ENCODE measurements around the gene TUBGCP3.
A peak's percentile ranks its signal among the peaks of the same experiment; 100 is the strongest.

TUBGCP3 gene

DNA sequence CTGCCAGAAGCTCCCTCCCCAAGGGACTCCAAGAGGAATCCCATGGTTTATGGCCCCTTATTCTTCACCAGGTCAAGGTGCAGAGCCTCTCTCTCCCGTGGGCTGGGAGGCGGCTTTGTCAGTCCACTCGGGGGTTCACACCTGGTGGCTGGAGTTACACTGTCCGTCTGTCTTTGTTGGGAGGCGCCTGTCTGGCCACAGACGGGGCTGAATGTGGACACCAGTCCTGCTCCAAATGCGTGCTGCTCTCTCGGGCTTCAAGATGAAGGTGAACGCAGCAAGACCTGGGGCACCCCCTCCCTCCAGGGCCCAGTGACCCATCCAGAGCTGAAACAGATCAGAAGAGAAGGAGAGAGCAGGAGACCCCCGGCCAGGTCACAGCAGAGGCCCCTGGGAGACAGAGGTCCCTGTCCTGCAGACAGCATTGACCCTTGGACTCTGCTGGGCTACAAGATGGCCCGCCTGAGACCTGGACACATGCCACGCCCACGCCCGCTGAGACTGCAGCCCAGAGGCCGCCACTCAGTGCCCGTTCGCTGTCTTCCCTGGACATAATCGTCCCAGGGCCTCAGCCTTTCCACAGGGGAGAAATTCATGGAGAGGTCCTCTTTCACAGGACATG, 29.9 kb upstream of the TUBGCP3 start:
- H3K4me1 ChIP-seq, result peaks cover 7% of the 10 kb centered on the region
- no peak overlapping the region for H3K4me2 ChIP-seq
- H4K20me1 ChIP-seq, result no peaks in the 10 kb centered on the region
- no peaks in the 10 kb centered on the region for H3K36me3 ChIP-seq
- no peak overlapping the region for H3K27ac ChIP-seq
- no peaks in the 10 kb centered on the region for H3K27me3 ChIP-seq
- H3K4me3 ChIP-seq, result no peak overlapping the region
- no peak for TF ChIP-seq Cebpa-rat (IDR thresholded peaks at IDR 0.05)
- H3K9ac ChIP-seq, result no peak overlapping the region
- no peaks in the 10 kb centered on the region for H3K9me3 ChIP-seq

DNA sequence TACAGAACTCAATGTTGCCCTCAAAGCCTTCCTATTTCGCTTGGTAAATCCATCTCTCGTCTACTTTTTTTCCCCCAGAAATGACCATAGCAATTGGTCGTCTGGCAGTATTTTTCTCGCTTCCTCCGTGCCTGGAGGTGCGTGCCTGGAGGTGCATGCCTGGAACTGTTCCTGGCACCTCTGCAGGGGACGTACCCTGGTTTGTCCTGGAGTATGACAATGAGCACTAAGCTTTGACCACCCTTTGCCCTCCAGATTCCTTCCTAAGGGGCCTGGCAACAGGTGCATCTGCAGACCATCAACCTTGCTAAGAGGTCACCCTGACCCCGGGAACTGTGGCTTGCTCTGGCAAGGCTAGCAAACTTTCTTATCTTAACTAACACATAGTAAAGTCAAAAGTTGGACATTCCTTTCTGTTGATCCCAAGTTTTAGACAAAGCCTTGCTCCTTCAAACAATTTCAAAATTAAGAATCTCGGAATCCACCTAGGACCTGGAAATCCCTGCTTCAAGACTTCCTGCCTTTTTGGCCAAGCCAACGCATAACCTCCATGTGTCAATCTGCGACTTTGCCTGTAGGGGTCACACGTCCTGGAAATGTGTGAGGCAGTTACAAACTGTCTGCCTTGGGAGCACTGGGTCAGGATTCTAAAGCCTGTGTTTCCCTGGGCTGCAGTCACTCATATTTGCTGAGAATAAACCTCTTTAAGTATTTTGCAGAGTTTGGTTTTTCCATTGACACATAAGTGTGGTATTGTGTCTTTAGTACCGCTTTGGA, 28.8 kb upstream of the TUBGCP3 start:
- H4K20me1 ChIP-seq, result no peaks in the 10 kb centered on the region
- H3K4me3 ChIP-seq, result no peak overlapping the region
- H3K4me2 ChIP-seq, result no peak overlapping the region
- no peak for TF ChIP-seq Cebpa-rat (IDR thresholded peaks at IDR 0.05)
- peaks cover 7% of the 10 kb centered on the region for H3K4me1 ChIP-seq
- H3K27me3 ChIP-seq, result no peaks in the 10 kb centered on the region
- H3K27ac ChIP-seq, result no peak overlapping the region
- no peak overlapping the region for H3K9ac ChIP-seq
- no peaks in the 10 kb centered on the region for H3K9me3 ChIP-seq
- no peaks in the 10 kb centered on the region for H3K36me3 ChIP-seq

DNA sequence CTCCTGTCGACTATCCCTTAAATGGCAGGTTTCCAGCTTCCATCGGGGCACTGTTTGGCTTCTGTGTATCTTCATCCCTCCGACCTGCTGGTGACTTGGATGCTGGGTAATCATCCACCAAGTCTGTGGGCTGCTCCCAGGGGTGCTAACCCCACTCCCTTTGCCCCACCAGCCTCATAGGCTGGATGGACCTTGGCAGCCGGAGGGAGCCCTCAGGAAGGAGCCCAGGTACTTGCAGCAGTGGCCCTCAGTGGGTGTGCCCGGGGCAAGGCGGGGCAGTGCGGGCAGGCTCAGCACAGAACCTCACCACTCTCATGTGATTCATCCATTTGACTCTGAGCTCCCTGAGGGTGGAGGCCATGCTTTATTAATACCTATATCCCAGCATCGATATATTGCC, 27.4 kb upstream of the TUBGCP3 start:
- TF ChIP-seq Cebpa-rat (IDR thresholded peaks at IDR 0.05), result no peak
- Histone ChIP-seq H3K27me3 (no peaks in the 10 kb centered on the region), H3K4me3 (no peak overlapping the region), H3K27ac (no peak overlapping the region), H3K4me2 (no peak overlapping the region), H3K36me3 (no peaks in the 10 kb centered on the region), H4K20me1 (no peaks in the 10 kb centered on the region), H3K9ac (no peak overlapping the region), H3K4me1 (peaks cover 7% of the 10 kb centered on the region), H3K9me3 (no peaks in the 10 kb centered on the region)

DNA sequence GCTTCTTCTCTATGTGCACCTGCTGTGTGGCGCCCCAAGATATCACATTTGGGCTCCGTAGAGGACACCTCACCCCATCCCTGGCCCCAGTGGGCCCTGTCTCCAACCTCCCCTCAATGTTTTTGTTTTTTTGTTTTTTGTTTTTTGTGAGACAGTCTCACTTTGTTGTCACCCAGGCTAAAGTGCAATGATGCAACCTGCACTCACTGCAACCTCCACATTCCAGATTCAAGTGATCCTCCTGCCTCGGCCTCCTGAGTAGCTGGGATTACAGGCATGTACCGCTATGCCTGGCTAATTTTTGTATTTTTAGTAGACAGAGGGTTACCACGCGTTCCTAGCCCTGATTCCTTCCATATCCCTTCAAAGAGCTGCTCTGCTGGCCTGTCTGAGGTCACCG, 26.9 kb upstream of the TUBGCP3 start:
- Histone ChIP-seq H3K27me3 (no peaks in the 10 kb centered on the region), H3K4me1 (peaks cover 7% of the 10 kb centered on the region), H3K4me3 (no peak overlapping the region), H3K27ac (no peak overlapping the region), H4K20me1 (no peaks in the 10 kb centered on the region), H3K36me3 (no peaks in the 10 kb centered on the region), H3K9ac (no peak overlapping the region), H3K4me2 (no peak overlapping the region), H3K9me3 (no peaks in the 10 kb centered on the region)
- no peak for TF ChIP-seq Cebpa-rat (IDR thresholded peaks at IDR 0.05)

DNA sequence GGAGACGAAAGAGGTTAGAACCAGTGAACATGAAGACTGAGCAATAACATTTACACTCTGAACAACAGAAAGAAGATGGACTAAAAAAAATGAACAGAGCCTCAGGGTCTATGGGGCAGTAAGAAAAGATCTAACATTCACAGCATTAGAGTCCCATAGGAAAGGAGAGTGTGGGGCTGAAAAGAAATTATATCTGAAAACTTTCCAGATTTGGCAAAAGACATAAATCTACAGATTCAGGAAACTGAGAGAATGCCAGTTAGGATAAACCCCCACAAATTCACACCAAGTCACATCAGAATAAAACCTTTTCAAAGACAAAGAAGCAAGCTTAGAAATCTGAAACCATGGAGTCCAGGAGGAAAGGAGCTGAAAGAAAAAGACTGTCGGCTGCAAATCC, 20.3 kb upstream of the TUBGCP3 start:
- no peak overlapping the region for H3K4me3 ChIP-seq
- H3K9me3 ChIP-seq, result no peaks in the 10 kb centered on the region
- no peak overlapping the region for H3K9ac ChIP-seq
- no peak overlapping the region for H3K27ac ChIP-seq
- H3K27me3 ChIP-seq, result no peaks in the 10 kb centered on the region
- no peaks in the 10 kb centered on the region for H4K20me1 ChIP-seq
- TF ChIP-seq Cebpa-rat (IDR thresholded peaks at IDR 0.05), result no peak
- H3K4me1 ChIP-seq, result 0 out of 2 replicates have a peak, but pooled peaks cover 7% of the 10 kb centered on the region
- H3K4me2 ChIP-seq, result no peak overlapping the region
- H3K36me3 ChIP-seq, result no peaks in the 10 kb centered on the region

DNA sequence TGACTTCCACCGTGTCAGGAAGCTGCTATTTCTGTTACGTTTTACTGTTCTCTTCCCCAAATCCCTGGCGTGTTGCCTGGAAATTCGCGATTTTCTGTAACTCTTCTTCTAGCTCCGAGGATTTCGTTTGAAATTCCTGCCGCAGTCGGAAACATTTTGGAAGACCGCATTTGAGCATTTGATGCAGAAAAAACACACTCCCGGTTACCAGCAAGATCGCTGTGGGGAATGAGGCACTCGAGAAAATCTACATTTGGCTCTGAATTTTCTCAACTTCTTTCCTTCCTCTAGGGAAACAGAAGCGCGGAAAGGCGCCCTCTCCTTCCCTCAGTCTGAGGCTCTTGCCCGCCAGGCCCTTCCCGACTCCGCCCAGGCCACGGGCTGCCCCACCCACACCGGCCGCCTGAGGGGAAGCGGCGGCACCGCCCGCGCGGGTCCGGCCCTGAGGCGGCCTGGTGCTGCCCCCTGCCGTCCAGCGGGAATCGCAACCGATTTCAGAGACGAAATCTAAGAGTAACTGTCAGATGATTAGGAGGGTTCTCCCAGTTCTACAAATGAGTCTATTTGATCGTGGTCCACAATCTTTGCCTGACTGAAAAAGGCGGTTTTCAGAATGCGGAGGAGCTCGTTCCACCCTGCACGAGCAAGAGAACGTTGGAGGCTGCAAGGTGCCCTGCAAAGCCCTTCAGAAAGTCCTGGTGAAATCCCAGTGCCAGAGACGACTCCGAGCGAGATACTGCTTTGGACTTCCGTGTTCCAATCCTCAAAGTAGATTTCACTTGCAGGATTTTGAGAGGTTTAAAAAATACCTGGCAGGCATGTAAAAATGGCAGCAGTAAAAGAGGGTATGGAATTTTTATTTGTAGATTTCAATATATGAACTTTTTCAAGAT, 18.4 kb upstream of the TUBGCP3 start:
- no peaks in the 10 kb centered on the region for H4K20me1 ChIP-seq
- peak overlapping the region; percentile 88 for H3K4me2 ChIP-seq
- no peaks in the 10 kb centered on the region for H3K36me3 ChIP-seq
- no peak for TF ChIP-seq Cebpa-rat (IDR thresholded peaks at IDR 0.05)
- no peaks in the 10 kb centered on the region for H3K9me3 ChIP-seq
- peak overlapping the region; percentile 67 for H3K4me3 ChIP-seq
- H3K27me3 ChIP-seq, result no peaks in the 10 kb centered on the region
- H3K9ac ChIP-seq, result peak overlapping the region; percentile 74
- H3K4me1 ChIP-seq, result peaks cover 23% of the 10 kb centered on the region
- H3K27ac ChIP-seq, result no peak overlapping the region

DNA sequence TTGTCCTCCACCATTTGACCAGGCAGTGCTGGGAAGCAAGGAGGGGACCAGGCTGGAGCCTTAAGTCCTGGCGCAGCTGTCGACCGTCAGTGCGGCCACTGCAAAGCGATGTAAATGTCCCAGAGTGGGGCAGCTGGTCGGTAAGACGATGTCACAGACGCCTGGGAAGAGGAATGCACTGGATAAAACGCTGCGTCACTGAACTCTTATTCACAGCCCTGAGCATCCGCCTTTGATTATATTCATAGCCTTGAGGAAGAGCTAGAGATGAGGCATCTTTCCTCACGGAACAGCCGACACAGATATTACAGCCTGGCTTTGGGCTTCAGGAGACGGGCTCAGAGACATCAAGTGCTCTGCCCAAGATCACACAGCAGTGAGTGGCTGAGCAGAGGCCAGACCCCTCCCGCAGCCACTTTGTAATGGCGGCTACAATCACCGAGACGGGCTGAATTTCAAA, 17.6 kb upstream of the TUBGCP3 start:
- H3K4me1 ChIP-seq, result peaks cover 24% of the 10 kb centered on the region

DNA sequence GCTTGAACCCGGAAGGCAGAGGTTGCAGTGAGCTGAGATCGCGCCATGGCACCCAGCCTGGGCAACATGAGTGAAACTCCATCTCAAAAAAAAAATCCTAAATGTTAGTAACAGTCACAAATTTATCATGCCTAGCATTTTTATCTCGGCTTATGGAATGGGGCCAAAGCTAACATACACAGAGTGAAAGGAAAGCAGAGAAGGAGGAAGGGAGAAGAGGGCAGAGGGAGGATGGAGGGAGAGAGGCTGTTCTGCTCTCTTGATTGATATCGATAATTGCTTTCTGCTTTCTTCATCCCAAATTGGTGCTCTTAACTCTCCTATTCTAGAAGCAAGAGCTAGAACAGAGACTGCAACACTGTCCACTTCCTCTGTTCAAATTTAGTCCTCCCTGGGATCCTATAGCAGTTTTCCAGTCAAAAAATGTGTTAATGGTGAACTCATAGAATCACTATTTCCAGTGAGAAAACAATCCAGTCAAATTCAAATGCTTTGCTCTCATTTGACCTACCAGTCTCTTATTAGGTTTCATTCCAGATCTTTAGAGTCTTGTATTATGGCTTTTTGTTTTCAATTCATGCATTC, 15.8 kb upstream of the TUBGCP3 start:
- no peaks in the 10 kb centered on the region for H3K9me3 ChIP-seq
- H3K4me1 ChIP-seq, result peaks cover 24% of the 10 kb centered on the region
- H3K27me3 ChIP-seq, result no peaks in the 10 kb centered on the region
- no peak overlapping the region for H3K4me2 ChIP-seq
- no peaks in the 10 kb centered on the region for H3K36me3 ChIP-seq
- no peak for TF ChIP-seq Cebpa-rat (IDR thresholded peaks at IDR 0.05)
- no peak overlapping the region for H3K9ac ChIP-seq
- H3K4me3 ChIP-seq, result no peak overlapping the region
- no peaks in the 10 kb centered on the region for H4K20me1 ChIP-seq
- H3K27ac ChIP-seq, result no peak overlapping the region

More for the DNA sequence above, 17.6 kb upstream of the TUBGCP3 start:
- Histone ChIP-seq H3K27ac (no peak overlapping the region), H3K36me3 (no peaks in the 10 kb centered on the region), H3K9me3 (no peaks in the 10 kb centered on the region), H3K4me2 (peak overlapping the region; percentile 88), H3K4me3 (peak overlapping the region; percentile 67), H3K9ac (peak overlapping the region; percentile 74; the same call in 1 of the 2 replicates), H4K20me1 (no peaks in the 10 kb centered on the region), H3K27me3 (no peaks in the 10 kb centered on the region)
- no peak for TF ChIP-seq Cebpa-rat (IDR thresholded peaks at IDR 0.05)

DNA sequence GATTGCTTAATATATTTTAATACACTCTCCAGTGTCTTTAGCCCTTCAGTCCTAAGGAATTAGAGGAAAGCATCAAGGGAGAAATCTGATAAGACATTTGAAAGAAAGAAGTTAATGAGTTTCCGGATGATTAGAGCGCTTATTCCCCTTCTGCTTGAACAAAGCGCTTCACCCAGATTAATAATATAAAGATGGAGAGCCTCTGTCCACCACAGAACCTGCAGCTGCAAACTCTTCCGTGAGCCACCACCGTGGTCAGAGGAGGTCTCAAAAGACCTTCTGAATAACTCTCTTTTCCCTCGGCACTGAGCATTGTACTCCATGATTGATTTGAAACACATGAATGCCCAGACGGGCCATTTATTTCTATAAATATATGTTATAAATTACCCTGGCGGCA, 14.2 kb upstream of the TUBGCP3 start:
- Histone ChIP-seq H4K20me1 (no peaks in the 10 kb centered on the region), H3K4me1 (peaks cover 24% of the 10 kb centered on the region), H3K27ac (no peak overlapping the region), H3K27me3 (no peaks in the 10 kb centered on the region), H3K9ac (no peak overlapping the region), H3K9me3 (no peaks in the 10 kb centered on the region), H3K4me3 (no peak overlapping the region), H3K36me3 (no peaks in the 10 kb centered on the region), H3K4me2 (peak overlapping the region; percentile 53)
- TF ChIP-seq Cebpa-rat (IDR thresholded peaks at IDR 0.05), result no peak
